NK-92 (cell line): ENCODE results near the gene LAGE3.

ENCODE experiments used
- DNase-seq: peaks from one replicate; lab custom pipeline; 2025; ENCODE audit not compliant: unreplicated experiment; lab: John Stamatoyannopoulos, UW

Gene LAGE3

GRCh38 chrX:154478728-154479622, at the start of gene LAGE3:
Gene LAGE3, minus strand, starts transcription at chrX:154479281. Its CDS starts 366 bp downstream, at chrX:154478915.
- no peak for DNase-seq

- no peak for DNase-seq
These were observed 48.0 kb upstream of the LAGE3 start for GRCh38 chrX:154526901-154527675.

GRCh38 chrX:154525606-154526490, 46.8 kb upstream of the LAGE3 start:
- DNase-seq: no peak

GRCh38 chrX:154519389-154519788, 40.3 kb upstream of the LAGE3 start:
- DNase-seq: no peak

- no peak for DNase-seq
These were observed 38.2 kb upstream of the LAGE3 start for GRCh38 chrX:154517101-154517781.

GRCh38 chrX:154516656-154517100, 37.6 kb upstream of the LAGE3 start:
- no peak for DNase-seq

- DNase-seq: peak; percentile 19
These were observed 37.0 kb upstream of the LAGE3 start, which contains the start of gene FAM3A for GRCh38 chrX:154515966-154516655. Gene FAM3A, minus strand, starts transcription at chrX:154516232. Its CDS starts 460 bp downstream, at chrX:154515772.

- no peak for DNase-seq
These were observed 36.2 kb upstream of the LAGE3 start for GRCh38 chrX:154515090-154515965.

GRCh38 chrX:154513716-154514115, 34.6 kb upstream of the LAGE3 start:
- DNase-seq: no peak

GRCh38 chrX:154512879-154513553, 33.9 kb upstream of the LAGE3 start:
- DNase-seq: no peak

GRCh38 chrX:154511761-154512160, 32.7 kb upstream of the LAGE3 start:
- DNase-seq: no peak

GRCh38 chrX:154509455-154509854, 30.4 kb upstream of the LAGE3 start:
- DNase-seq: no peak

GRCh38 chrX:154508384-154508745, 29.3 kb upstream of the LAGE3 start:
- no peak for DNase-seq

- DNase-seq: no peak
These were observed 28.7 kb upstream of the LAGE3 start for GRCh38 chrX:154507673-154508383.

- DNase-seq: no peak
These were observed 27.6 kb upstream of the LAGE3 start for GRCh38 chrX:154506483-154507332.

- no peak for DNase-seq
These were observed 26.7 kb upstream of the LAGE3 start for GRCh38 chrX:154505734-154506133.

GRCh38 chrX:154502989-154503388, 23.9 kb upstream of the LAGE3 start:
- DNase-seq: no peak
